ENCODE results near the gene GFI1.

The GFI1 gene

GRCh38 chr1:92494485-92495141 lies 7.9 kb upstream of the GFI1 start:
- intact Hi-C loops (cut with DNase I): no loop called here
- DNase-seq: no peak

- intact Hi-C loops (cut with DNase I): no loop called here
Measured at GRCh38 chr1:92493139-92493538, 6.4 kb upstream of the GFI1 start.

DNA sequence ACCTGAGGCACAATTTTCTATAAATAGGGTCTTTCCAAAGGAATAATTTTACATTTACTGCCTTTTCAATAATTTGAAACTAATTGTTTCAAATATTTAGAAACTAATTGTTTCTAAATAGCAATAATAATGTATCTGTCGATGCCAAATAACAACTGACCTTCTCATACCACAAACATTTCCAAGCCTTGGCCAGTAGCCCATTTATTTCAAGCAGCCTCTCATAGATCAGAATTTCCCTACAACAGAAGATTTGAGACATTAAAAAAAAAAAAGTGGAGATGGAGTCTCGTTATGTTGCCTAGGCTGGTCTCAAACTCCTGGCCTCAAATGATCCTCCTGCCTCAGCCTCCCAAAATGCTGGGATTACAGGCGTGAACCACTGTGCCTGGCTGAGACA lies 2.1 kb upstream of the GFI1 start:
- no peak for DNase-seq
- intact Hi-C loops (cut with DNase I): no loop called here

More at GRCh38 chr1:92493139-92493538, 6.4 kb upstream of the GFI1 start:
- DNase-seq: no peak

- DNase-seq: no peak
- intact Hi-C loops (cut with DNase I): no loop called here
Measured at GRCh38 chr1:92488416-92488815, 1.7 kb upstream of the GFI1 start.

GRCh38 chr1:92487078-92487605 lies 417 bp upstream of the GFI1 start:
- DNase-seq: no peak
- intact Hi-C loops (cut with DNase I): no loop called here

- intact Hi-C loops (cut with DNase I): no loop called here
- DNase-seq: peak in 8 of 42 donors; percentile 23 to 46 (median 34)
Measured at GRCh38 chr1:92485381-92486250, 1.1 kb downstream of the GFI1 start.

- DNase-seq: no peak
- intact Hi-C loops (cut with DNase I): no loop called here
Measured at GRCh38 chr1:92484472-92485380, 2.0 kb downstream of the GFI1 start.

GRCh38 chr1:92483610-92484471 lies 2.9 kb downstream of the GFI1 start:
- intact Hi-C loops (cut with DNase I): no loop called here
- DNase-seq: no peak

- intact Hi-C loops (cut with DNase I): no loop called here
- no peak for DNase-seq
Measured at GRCh38 chr1:92482665-92483609, 3.8 kb downstream of the GFI1 start.

DNA sequence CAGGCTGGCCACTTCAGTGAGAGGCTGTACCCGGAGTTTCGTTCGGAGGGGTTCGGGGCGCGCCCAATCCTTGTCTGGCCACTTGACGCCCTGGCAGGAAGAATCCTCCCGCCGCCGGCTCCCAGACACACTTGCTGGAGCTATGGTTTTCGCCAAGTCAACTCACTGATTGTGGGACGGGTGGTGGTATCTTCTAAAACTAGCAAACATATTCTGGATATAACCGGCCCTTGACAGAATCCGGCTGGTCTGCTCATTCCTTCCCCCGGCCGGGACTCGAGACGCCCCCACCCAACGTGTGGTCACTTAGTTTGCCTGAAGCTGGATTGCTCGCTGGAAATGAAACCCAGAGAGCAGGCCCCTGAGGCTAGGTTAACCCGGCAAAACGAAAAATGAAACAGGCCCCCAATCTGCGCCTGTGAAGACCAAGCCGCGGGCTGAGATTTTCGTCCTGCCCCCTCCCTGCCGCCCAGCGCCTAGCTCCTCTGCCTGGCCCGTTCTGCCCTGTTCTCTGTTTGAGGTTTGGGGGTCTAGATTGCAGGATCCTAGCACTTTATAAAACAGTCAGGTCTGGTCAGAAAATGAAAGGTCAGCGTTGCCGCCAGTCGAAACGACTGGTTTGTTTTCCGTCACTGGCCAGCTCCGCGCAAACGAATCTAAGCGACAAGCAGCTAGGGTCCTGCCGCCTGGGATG lies 4.6 kb downstream of the GFI1 start:
- intact Hi-C loops (cut with DNase I): no loop called here

GRCh38 chr1:92481599-92481925 lies 5.2 kb downstream of the GFI1 start:
- DNase-seq: no peak
- intact Hi-C loops (cut with DNase I): no loop called here

More for the DNA sequence above, 4.6 kb downstream of the GFI1 start:
- no peak for DNase-seq

- DNase-seq: no peak
- intact Hi-C loops (cut with DNase I): no loop called here
Measured at GRCh38 chr1:92480813-92481598, 5.7 kb downstream of the GFI1 start.

GRCh38 chr1:92480200-92480812 lies 6.4 kb downstream of the GFI1 start:
- DNase-seq: no peak
- intact Hi-C loops (cut with DNase I): no loop called here

DNA sequence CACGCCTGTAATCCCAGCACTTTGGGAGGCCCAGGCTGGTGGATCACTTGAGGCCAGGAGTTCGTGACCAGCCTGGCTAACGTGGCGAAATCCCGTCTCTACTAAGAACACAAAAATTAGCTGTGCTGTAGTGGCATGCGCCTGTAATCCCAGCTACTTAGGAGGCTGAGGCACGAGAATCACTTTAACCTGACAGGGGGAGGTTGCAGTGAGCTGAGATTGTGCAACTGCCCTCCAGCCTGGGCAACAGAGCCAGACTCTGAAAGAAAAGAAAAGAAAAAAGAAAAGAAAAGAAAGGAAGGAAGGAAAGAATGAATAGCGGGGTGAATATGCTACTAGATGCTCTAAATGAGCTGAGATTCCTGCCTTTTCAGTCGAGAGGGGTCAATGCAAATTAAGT lies 7.1 kb downstream of the GFI1 start:
- intact Hi-C loops (cut with DNase I): no loop called here
- DNase-seq: no peak

DNA sequence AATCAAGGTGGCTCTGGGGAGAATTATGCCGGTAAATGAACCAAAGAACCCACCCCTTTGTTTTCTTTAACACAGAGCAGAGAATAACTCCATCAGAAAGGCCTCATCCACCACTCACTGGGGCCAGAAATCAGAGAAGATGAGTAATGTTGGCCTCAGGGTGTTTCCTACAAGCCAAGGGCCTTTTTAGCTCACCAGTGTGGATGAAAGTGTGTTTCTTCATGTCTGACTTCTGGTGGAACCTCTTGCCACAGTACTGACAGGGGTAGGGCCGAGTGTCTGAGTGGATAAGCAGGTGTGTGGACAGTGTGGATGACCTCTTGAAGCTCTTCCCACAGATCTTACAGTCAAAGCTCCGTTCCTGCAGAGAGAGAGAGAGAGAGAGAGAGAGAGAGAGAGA lies 8.3 kb downstream of the GFI1 start:
- DNase-seq: no peak
- intact Hi-C loops (cut with DNase I): no loop called here
